PFSK-1 (cell line): ENCODE results near the gene WASL.

ENCODE experiments used
- POLR2AphosphoS5 ChIP-seq: IDR thresholded peaks from 2 replicates; pipeline ENCODE4 v1.6.1; 2012; ENCODE audit warnings: low read depth, mild to moderate bottlenecking, control low read depth, low read length, moderate library complexity
- REST ChIP-seq, 2 experiments: IDR thresholded peaks; 2 replicates each; pipeline versions ENCODE4 v1.6.1 to v1.8.0; 2011 to 2012; ENCODE audit warnings: low read depth in 2 of 2, low read length in 2 of 2, control low read depth in 1 of 2, inconsistent platforms in 1 of 2, mild to moderate bottlenecking in 1 of 2, moderate library complexity in 1 of 2; ENCODE audit not compliant: insufficient read depth in 1 of 2
- TAF1 ChIP-seq: IDR thresholded peaks from 2 replicates; pipeline ENCODE4 v1.6.1; 2012; ENCODE audit warnings: low read length, control low read depth, borderline replicate concordance; ENCODE audit not compliant: insufficient read depth

GRCh38 chr7:123746055-123746454 is 2.7 kb downstream of the WASL start:
- no peak for TF ChIP-seq REST (IDR thresholded peaks at IDR 0.05; ENCODE audit: insufficient read depth in 1 of 2, low read depth in 2 of 2, low read length in 2 of 2)
- TF ChIP-seq POLR2AphosphoS5: no peak
- TF ChIP-seq TAF1: no peak
